NCI-H1105 treated with DMSO at 0.1 percent for 48 hours (cell line): ENCODE measurements around the gene CEP89.
"Not testable (repeated sequence)": the region's sequence is repeated elsewhere in the genome, so short reads cannot be mapped to it uniquely, and the experiment has no call there.

Source experiments
- DNase-seq: peaks from one replicate; lab custom pipeline; 2025; lab: John Stamatoyannopoulos, UW

Gene CEP89

DNA sequence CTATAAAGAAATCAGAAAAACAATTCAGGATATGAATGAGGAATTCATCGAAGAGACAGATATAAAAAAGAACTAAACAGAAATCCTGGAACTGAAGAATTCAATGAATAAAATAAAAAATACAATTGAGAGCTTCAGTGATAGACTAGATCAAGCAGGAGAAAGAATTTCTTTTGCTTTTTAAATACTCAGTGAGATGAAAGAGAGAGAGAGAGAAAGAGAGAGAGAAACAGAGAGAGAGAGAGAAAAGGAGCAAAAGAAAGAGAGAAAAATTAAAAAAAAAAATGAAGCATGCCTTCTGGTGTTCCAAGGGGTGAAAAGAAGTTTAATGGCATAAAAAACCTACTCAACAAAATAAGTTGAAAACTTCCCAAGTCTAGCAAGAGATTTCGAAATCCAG lies 80.1 kb downstream of the CEP89 start:
- DNase-seq, result no peak

DNA sequence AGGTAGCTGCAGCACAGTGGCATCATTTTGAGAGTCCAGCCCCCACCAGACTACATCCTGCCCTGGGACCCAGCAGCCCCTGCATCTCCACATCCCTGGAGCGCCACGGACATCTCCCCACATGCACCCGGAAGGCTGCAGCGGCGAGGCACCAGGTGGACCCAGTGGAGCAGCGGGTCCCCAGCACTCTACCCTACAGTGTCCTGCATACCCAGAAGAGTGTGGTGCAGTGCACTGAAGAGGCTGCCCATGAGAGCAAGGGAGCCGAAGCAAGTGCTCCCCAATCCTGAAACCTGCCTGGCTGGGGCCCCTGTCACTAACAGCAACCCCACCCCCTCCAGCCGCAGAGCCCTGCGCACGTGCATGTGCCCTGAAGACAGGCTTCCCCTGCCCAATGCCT lies 80.9 kb downstream of the CEP89 start:
- no peak for DNase-seq

DNA sequence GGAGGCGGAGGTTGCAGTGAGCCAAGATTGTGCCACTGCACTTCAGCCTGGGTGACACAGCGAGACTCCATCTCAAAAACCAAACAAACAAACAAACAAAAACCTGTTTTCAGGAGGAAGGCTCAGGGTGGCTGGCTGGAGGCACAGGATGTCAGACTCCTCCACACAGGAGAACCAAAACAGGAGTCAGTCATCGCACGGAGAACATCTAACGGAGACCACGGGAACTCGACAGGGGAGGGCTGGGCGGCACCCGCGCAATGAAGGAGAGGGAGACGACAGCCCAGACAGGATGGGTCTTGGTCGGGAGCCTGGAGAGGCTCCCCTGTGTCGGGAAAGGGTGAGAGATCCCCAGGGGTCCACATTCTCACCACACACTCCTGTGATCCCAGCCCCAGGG lies 81.4 kb downstream of the CEP89 start:
- DNase-seq, result no peak

DNA sequence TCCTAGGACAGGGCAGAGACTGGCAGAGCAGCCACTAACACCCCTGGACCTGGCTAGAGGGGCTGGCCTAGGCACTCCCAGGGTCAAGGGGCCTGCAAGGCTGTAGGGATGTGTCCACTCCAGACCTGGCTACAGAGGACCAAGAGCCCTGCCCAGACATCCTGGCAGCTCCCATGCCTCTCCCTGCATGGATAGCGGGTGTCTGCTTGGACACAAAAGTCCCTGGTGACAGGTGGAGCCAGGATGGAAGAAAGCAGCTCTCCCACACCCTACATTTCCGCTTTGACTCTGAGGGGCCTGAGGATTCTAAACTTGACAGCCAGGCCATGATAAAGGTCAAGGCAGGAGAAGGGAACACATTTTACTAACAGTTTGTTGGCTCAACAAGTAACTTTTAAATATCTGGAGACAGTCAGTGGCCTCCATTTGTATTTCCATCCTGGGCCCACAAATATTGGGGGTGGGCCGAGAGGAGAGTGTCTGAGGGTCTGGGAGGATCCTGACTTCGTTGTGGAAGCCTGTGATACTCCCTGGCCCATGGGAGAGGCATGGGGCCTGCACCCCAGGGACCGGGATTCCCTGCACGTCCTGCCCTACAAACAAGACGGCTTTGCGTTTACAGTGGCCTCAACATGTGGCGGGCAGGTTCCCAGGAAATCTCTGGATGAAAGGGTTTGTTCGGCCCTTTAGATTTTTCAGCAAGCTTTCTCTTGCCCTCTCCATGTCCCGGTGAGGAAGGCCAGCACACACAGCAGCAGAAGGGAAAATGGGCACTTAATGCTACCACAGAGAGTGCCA lies 82.4 kb downstream of the CEP89 start:
- DNase-seq, result no peak

DNA sequence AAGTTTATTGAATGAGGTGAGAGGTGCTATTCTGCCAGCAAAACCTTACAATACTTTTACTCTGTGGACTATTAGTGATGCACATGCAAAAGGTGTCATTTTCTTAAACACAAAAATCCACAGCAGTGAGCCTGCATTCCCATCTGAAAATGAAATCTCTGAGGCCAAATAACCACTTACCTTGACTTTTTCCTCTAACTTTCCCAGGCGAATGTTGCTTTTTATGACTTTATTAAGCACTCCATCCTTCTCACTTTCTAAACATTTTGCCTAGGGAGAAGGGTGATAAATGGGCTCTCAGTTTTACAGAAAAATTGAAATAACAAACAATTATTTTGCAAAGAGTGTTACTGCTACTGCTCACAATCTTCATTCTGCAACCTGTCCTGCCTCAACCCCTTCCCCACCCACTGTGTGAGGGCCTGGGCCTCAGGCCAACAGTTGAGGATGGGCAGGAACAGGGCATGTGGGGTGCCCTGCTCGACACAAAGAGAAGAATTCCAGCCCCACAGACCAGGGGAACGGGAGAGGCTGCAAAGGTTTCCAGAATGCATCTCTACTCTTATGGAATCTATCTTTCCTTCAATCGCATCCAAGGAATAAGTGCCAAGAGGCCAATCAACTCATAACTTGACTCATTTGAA lies 84.1 kb downstream of the CEP89 start:
- no peak for DNase-seq

DNA sequence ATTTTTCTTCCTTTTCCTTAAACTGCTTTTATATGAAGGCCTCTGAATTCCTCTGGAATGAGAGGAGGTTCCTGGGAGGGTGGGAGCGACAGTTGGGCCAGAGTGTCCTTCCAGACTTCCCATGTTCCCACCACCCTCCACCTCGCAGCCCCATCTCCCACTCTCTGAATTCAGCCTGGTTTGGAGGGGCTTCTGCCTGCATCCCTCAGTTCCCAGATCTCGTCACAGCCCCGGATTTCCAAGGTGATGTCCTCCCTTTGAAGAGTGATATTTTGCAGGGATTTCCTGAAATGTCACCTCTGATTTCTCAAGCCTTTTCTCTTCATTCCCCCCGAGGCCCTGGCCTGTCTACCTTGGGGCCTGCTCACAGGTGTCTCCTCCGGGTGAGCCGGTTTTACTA lies 85.5 kb downstream of the CEP89 start:
- no peak for DNase-seq

DNA sequence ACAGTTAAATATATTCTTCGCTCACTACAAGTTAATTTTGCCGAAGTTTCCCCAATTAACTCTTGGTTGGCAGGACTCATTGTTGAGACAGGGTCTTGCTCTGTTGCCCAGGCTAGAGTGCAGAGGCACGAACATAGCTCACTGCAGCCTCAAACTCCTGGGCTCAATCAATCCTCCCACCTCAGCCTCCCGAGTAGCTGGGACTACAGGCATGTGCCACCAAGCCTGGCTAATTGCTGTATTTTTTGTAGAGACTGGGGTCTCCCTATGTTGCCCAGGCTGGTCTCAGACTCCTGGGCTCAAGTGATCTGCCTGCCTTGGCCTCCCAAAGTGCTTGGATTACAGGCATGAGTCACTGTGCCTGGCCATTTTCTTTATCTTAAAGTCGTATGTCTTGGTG lies 86.5 kb downstream of the CEP89 start:
- not testable (repeated sequence) for DNase-seq

DNA sequence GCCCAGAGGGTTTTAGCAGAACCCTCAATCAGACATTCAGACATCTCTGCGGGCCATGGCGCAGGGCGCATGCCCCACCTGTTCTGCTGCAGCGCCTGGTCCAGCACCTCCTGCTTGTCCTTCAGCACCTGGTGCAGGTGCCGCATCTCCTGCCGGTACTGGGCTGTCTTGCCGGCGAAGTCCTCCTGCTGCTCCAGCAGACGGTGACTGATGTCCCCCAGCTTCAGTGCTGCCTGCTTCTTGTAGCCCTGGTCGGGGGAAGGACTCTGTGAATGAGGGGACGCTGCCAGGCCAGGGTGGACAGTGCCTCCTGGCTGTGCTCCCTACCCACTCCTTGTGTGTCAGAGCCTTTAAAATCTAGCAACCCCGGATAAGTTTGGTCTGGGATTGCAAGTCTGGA lies 90.0 kb downstream of the CEP89 start:
- DNase-seq, result no peak

DNA sequence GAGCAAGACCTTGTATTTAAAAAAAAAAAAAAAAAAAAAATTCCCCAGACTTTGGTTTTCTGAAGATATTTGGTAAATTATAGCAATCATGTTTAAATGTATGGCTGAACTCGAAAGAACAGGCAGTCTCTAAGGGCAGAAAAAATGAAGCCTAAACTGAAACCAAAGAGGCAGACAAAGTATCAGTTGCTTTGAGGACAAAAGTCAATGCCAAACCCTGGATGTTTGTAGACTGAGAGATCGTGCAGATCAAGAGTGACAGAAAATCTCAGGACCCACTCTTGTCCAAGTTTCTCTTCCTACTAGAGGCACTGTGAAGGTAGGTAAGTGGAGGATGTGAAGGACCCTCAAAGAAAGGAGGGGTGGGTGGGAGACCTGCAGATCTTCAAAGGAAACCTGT lies 91.1 kb downstream of the CEP89 start:
- no peak for DNase-seq

DNA sequence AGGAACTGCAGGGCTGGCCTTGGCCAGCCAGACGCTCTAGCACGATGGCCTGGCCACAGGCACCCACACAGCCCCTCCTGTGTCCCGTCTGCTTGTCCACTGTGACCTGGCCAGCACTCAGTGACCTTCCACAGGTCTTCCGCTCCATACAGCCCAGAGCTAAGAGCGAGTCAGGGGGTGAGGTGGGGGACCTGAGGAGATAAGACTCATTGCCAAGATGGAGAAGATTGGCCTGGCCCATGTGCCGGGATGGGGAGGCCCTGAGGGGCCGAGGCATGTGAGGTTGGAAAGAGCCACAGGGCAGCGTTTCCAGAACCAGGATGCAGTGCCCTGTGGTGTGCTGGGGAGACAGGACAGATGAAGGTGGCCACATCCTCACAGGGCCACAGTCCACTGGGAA lies 92.0 kb downstream of the CEP89 start:
- no peak for DNase-seq

DNA sequence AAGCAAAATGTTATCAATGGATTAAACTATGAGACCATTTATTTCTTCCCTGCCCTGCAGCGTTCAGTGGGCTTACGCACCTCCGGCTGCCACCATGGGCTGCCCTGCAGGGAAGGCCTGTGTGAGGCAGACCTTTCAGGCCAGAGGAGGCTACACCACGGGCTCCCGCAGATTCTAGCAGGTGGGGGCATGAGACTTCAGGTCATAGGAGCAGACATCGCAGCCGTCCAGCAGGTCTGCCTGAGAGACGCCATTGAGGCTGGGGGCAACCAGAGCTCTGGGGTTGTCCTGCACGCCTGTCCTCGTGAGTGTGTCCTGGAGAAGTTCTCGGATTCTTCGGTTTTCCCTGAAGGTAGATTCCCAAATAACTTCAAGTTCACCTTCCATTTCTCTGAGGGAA lies 92.8 kb downstream of the CEP89 start:
- DNase-seq, result no peak

DNA sequence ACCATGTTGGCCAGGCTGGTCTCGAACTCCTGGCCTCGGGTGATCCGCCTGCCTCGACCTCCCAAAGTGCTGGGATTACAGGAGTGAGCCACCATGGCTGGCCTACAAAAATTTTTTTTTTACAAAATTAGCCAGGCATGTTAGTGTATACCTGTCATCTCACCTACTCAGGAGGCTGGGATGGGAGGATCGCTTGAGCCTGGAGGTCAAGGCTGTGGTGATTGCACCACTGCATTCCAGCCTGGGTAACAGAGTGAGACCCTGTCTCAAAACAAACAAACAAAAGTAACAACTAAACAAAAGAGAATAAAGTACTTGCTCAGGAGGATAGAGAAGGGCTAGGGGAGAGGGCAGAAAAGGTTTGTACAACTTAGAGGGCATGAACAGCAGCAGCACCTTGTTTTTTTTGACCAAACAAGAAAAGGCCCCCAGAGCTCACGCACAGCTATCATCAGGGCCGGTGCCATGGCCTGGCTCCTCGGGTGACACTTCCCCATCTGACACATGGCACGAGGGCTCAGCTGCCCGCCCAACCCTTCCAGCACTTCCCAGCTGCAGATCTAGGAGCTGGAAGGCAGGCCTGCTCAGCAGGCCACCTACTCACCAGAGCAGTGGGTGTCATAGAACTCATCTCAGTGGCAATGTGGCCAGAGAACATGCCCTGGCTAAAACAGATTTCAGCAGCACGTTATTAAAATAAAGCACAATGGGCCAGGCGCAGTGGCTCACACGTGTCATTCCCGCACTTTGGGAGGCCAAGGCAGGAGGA lies 93.6 kb downstream of the CEP89 start:
- DNase-seq, result no peak

DNA sequence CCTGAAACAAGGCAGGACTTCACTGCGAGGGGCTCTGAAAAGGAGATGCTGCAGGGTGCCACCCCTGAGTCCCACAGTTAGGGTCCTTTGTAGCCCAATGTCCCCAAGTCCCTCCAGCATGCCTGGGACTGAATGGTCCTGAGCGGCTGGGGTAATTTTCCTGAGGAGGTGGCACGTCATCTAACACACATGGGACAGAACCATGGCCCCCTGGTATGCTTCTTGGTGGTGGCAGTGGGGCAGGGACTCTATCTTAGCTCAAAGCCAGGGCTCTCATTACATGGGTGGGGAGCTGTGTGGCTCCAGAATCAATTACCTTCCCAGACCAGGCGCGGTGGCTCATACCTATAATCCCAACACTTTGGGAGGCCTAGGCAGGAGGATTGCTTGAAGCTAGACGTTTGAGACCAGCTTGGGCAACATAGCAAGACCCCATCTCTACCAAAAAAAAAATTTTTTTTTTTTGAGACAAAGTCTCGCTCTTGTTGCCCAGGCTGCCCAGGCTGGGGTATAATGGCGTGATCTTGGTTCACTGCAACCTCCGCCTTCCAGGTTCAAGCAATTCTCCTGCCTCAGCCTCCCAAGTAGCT lies 94.3 kb downstream of the CEP89 start:
- DNase-seq, result no peak

DNA sequence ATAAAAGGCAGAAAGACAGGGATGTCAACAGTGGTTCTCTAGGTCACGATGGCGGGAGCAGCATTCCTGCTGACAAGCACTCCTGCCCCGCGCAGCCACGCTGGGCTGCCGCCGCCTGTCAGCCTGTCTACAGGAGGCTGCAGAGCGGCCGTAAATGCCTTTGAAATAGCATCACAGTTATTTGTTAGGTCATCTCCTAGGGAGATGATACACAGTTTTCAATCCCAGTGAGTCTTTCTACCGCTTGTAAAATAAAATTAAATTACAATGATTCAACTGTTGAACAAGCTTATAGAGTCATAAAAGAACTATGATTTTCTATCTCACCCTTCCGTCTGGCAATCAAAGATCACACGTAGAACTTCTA lies 94.9 kb downstream of the CEP89 start:
- DNase-seq, result no peak

DNA sequence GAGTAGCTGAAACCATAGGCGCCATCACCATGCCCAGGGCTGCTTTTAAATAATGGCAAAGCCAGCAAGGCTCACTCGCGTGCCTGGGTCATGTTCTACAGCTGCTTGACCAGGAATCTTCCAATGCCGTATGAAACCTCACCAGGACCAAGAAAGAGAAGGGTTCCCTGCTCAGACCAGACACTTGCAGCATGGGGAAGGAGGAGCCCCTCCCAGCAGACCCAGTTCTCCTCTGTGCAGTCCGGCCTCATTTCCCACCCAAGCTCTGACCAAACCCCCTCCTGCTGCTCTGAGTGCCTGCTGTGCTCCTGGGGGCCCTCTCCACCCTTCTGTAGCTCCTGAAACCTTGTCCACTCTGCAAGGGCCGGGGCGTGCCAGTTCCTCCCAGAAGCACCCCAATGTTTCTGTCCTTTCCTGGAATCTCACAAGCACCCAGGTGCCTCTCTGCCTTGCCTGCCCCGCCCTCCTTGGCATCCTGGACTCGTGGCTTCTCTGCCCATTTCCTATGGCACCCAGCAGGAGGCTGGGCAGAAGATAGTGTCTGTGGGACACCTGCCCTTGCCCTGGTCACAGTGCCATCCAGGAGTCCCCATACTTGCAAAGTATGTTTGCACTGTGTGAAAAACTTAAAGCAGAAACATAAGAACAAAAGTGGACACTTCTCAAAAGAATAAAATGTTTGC lies 95.4 kb downstream of the CEP89 start:
- no peak for DNase-seq

DNA sequence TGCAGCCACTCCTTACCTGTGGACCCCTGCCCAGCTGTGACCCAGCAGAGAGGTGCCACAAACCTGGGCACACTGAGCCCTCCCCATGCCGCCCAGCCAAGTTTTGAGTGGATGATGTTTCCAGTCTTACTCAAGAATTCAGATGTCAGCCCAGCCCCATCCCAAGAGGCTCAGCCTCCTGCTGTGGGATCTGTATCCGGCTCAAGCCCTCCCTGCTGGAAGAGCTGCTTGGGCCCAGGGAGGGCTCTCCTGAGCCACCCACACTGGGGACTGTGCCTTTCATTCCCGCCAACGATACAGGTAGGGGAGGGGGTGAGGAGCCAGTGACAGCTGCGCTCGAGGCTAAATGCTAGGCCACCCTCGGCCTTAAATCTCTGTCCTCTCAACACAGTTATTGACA lies 96.3 kb downstream of the CEP89 start:
- DNase-seq, result no peak

DNA sequence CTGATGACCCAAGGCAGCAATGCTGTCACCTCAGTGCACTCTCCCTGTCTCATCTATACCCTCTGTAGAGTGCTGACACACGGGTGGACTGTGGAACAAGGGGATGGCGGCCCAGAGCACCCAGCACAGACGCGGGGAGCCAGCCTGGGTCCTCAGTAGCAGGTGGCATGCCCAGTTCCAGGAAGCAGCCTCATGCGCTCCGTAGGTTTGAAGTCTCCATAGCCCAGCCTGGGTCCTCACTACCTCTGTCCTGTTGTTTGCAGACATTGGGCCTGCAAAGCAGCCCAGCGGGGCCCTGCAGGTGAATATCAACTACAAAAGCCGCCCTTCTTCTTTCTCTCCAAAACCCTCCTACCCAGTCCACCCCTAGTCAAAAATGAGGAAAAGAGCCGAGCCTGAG lies 97.2 kb downstream of the CEP89 start:
- DNase-seq, result no peak

DNA sequence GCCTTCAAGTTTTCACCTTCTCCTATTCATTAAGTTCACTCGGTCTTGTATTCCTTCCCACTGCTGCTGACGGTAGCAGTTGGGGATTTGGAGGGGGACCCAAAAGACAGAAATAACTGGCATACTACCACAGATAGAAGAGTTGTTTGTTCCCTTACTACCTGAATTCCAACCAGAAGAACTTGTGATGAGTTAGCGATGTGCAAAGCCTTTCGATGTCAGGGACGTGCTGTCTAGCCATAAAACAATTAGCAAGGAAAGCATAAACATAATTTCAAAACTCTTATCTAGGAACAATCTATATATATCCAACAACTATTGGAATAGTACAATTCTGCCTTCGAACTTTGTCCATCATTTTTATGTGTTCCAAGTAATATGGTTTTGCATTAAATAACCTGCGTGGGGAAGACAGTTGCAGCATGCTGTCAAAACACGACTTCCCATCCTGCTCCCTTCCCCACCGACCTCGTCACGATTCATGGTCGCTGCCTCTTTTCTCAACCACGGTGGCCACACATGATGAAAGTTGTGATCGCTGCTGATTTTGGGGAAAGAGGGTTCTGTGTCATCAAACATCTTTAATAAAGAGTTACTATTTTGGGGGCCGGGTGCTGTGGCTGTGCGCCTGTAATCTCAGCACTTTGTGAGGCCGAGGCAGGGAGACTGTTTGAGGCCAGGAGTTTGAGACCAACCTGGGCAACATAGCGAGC lies 98.4 kb downstream of the CEP89 start:
- DNase-seq, result no peak

DNA sequence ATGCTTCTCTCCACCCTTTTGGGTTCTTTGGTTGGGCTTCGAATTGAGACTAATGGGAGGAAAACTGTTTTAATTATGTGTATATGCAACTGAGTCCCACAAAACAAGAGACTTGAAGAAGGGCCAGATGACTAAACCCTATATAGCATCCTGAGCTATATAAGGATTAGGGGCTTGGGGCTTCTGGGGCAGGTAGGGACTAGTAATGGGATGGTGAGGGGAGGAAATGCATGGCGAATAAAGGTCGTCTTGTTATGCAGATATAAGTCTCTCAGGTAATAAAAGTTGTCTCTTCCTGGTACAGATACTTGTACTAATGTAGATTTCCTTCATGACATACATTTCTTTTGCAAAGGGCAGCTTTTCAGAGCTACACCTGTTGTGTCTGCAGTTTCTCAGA lies 99.4 kb downstream of the CEP89 start:
- DNase-seq, result no peak

DNA sequence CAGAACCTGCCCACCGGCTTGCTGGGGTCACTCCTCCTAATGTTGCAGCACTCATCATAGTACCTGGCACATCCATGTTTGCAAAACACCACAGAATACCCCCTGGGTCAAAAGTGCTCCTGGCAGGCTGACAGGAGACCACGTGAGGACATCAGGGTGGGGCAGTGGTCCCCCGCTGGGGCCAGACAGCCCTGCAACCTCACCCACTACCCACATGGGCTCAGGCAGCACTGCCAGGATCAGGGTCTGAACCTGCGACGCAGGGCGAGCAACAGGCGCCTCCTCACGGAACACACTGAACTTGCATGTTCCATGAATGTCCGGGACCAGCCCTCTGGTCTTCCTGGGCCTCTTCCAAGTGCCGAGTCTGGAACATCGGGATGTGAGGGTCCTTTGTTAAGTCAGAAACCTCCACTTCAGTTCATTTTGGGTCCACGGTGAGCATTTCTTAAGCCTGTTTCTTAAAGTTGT lies 100.7 kb downstream of the CEP89 start:
- no peak for DNase-seq

DNA sequence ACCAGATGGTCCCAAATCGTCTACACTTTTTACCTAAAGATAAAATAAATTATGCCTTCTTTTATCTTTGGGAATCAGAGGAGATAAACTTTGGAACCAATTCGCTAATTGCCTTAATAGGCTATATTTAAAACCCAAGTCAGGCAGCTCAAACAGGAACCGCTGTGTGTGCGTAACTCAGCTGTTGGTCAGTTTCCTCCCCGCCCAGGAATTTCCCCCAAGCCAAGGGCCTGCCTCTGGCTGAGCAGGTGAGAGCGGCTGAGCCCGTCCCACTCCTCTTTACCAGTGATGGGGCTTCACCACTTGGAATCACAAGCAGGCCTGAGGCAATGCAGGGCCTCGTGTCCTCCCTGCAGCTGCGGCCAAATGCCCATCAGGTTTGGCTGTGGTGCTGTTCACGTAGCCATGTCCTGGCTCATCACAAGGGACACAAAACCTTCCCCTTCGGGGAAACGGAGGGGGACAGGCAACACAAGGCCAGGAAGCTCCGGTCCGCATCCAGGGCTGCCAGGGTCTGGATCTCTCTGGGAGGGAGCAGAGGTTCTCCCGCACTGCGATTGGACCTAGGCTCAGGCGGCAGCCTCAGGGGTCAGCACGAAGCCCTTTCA lies 101.7 kb downstream of the CEP89 start:
- no peak for DNase-seq
